HEK293T (cell line): ENCODE data around the gene HOXB4.

Source experiments
- CTCF ChIA-PET: fragments of 350-600 bp; formaldehyde crosslinking; extraction: SDS; loops from one replicate; lab custom pipeline; 2021; ENCODE audit warnings: antibody characterized with exemption, inconsistent platforms; lab: Yijun Ruan, JAX
- POLR2A ChIA-PET: fragments of 350-600 bp; formaldehyde crosslinking; extraction: SDS; loops from one replicate; lab custom pipeline; 2020; ENCODE audit warnings: antibody characterized with exemption, inconsistent platforms; lab: Yijun Ruan, JAX
- DNase-seq: peaks from one replicate; pipeline ENCODE4 v3.0.0; 2012; ENCODE audit warnings: mixed read lengths; ENCODE audit errors: extremely low spot score
- ARNT ChIP-seq: fragments of 450-650 bp; IDR thresholded peaks from 2 replicates; pipeline ENCODE4 v1.6.1; 2017; ENCODE audit warnings: mild to moderate bottlenecking
- BHLHE40 ChIP-seq: fragments of 450-650 bp; IDR thresholded peaks from 2 replicates; pipeline ENCODE4 v1.6.1; 2016; ENCODE audit warnings: mild to moderate bottlenecking, moderate library complexity, borderline replicate concordance
- CTBP1 ChIP-seq: fragments of 450-650 bp; IDR thresholded peaks from 2 replicates; pipeline ENCODE4 v1.6.1; 2016; ENCODE audit warnings: borderline replicate concordance
- ELF4 ChIP-seq: fragments of 450-650 bp; IDR thresholded peaks from 2 replicates; pipeline ENCODE4 v1.6.1; 2017; ENCODE audit warnings: antibody characterized with exemption
- FOXA1 ChIP-seq: fragments of 450-650 bp; IDR thresholded peaks from 2 replicates; pipeline ENCODE4 v1.6.1; 2016; ENCODE audit warnings: mild to moderate bottlenecking
- FOXK2 ChIP-seq: fragments of 450-650 bp; IDR thresholded peaks from 2 replicates; pipeline ENCODE4 v1.6.1; 2016; ENCODE audit warnings: mild to moderate bottlenecking
- FOXM1 ChIP-seq: fragments of 450-650 bp; IDR thresholded peaks from 2 replicates; pipeline ENCODE4 v1.6.1; 2017; ENCODE audit warnings: mild to moderate bottlenecking, borderline replicate concordance
- HDGF ChIP-seq: fragments of 450-650 bp; IDR thresholded peaks from 2 replicates; pipeline ENCODE4 v1.6.1; 2017; ENCODE audit warnings: antibody characterized with exemption, borderline replicate concordance
- L3MBTL2 ChIP-seq: fragments of 450-650 bp; conservative IDR thresholded peaks from 2 replicates; pipeline ENCODE4 v1.6.1; 2016; ENCODE audit warnings: mild to moderate bottlenecking
- LEF1 ChIP-seq: fragments of 450-650 bp; IDR thresholded peaks from 2 replicates; pipeline ENCODE4 v1.6.1; 2017; ENCODE audit warnings: mild to moderate bottlenecking, borderline replicate concordance
- NFRKB ChIP-seq: fragments of 450-650 bp; IDR thresholded peaks from 2 replicates; pipeline ENCODE4 v1.6.1; 2016; ENCODE audit warnings: mild to moderate bottlenecking, moderate library complexity
- SP1 ChIP-seq: fragments of 450-650 bp; IDR thresholded peaks from 2 replicates; pipeline ENCODE4 v1.6.1; 2017
- SUZ12 ChIP-seq: fragments of 450-650 bp; IDR thresholded peaks from 2 replicates; pipeline ENCODE4 v1.6.1; 2016; ENCODE audit warnings: mild to moderate bottlenecking
- TARDBP ChIP-seq: fragments of 450-650 bp; IDR thresholded peaks from 2 replicates; pipeline ENCODE4 v1.6.1; 2016
- ZNF384 ChIP-seq: fragments of 450-650 bp; IDR thresholded peaks from 2 replicates; pipeline ENCODE4 v1.6.1; 2016
- TF ChIP-seq, protein P1 (sequence below): fragments of 450-650 bp; IDR thresholded peaks from 2 replicates; pipeline ENCODE4 v1.6.1; 2016

HOXB4 gene

DNA sequence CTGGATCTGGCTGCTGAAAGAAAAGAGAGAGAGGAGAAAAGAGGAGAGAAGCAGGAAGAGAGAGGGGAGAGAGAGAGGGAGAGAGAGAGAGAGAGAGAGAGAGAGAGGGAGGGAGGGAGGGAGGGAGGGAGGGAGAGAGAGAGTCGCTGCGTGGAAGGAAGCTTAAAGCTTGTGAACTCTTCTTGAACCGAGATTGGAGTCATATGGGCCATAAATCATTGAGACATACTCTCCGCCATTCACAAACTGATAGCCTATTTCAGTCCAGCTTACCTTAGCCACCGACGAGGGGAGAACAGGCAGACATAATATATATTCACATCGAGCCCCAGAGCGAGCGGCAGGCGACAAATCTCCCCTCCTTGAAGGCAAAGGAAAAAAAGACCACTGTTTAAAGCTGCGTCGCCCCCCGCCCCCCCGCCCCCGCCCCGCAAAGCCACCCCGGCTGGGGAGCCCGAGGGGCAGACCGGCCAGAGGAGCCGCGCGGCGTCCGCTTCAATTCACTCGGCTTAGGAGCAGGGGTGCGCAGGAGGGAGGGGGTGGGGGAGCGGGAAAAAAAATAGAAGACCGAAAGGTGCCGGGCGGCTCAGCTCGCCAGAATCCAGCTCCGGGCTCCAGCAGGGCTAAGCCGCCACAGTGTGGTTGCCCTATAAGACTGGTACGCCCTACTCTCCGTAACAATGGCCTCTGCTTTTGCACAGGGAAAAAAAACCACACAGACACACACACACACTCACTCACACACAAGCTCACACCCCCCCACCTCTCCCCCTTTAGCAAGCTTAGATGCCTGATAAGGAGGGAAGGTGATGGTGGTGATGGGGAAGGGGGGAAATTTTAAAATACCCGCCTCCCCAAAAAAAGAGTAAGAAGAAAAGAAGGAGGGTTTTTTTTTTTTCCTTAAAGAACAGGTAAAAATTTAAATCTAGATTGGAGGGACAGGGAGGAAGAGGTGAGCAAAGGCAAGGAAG lies 22.6 kb downstream of the HOXB4 start:
- CTCF ChIA-PET, result interaction anchor here (0.6 kb wide), 1 partner anchor 24 kb away, joined by 3 read pairs; no protein-coding TSS in a partner anchor
- DNase-seq, result peak; percentile 79
- POLR2A ChIA-PET, result interaction anchor here (0.6 to 3.6 kb wide), 8 partner anchors 8 to 70 kb away, joined by 3 to 25 read pairs (median 3); partner anchors contain the start of genes HOXB3 and HOXB9
- TF ChIP-seq LEF1 (no peak), FOXK2 (no peak), SP1 (no peak), CTBP1 (peak; percentile 74)
- TF ChIP-seq, protein P1, sequence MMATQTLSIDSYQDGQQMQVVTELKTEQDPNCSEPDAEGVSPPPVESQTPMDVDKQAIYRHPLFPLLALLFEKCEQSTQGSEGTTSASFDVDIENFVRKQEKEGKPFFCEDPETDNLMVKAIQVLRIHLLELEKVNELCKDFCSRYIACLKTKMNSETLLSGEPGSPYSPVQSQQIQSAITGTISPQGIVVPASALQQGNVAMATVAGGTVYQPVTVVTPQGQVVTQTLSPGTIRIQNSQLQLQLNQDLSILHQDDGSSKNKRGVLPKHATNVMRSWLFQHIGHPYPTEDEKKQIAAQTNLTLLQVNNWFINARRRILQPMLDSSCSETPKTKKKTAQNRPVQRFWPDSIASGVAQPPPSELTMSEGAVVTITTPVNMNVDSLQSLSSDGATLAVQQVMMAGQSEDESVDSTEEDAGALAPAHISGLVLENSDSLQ, result peak; percentile 97

DNA sequence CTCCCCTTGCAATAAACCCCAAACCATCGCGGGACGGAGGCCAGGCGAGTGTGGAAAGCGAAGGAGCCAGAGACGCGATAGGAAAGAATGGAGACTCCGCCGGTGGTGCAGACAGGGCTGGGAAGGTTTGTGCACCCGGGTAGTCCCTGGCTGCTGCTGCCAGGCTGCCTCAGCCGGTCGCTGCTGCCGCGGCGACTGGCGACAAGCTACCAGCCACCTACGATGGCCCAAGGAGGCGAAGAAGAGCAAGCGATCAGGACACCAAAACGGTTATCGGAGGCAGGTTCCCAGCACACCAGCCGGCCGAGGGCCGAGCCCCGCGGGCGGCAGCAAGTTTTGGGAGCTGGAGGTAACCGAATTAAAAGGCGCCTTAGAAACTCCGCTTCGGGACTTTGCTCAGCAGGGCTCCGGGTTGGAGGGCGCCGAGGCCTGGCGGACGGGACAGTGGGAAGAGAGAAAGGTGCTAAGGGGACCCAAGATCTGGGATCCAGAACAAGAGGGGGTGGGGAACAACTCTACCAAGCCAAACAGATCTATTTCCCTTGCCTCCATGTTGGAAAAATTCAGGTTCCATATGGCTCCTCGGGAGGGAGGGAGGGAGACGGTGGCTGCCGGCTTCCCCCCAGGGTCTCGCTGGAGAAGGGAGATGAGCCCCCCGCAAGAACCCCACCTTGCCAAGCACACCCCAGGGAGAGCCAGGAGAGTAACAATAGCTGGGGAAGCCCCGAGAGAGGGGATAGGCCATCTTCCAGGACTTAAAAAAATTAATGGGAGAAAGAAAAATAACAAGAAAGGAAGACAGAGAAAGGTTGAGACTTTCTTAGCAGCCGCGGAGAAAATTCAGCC lies 23.5 kb downstream of the HOXB4 start:
- ChIA-PET POLR2A (interaction anchor here (0.6 to 3.6 kb wide), 7 partner anchors 7 to 71 kb away, joined by 3 to 25 read pairs (median 3); partner anchors contain the start of genes HOXB3 and HOXB9), CTCF (interaction anchor here (0.7 kb wide), 1 partner anchor 14 kb away, joined by 3 read pairs; no protein-coding TSS in a partner anchor)
- TF ChIP-seq FOXK2 (no peak), BHLHE40 (no peak), ELF4 (no peak), TARDBP (no peak), FOXA1 (no peak), L3MBTL2 (no peak), ZNF384 (no peak)
- TF ChIP-seq, protein P1, result no peak
- no peak for DNase-seq

DNA sequence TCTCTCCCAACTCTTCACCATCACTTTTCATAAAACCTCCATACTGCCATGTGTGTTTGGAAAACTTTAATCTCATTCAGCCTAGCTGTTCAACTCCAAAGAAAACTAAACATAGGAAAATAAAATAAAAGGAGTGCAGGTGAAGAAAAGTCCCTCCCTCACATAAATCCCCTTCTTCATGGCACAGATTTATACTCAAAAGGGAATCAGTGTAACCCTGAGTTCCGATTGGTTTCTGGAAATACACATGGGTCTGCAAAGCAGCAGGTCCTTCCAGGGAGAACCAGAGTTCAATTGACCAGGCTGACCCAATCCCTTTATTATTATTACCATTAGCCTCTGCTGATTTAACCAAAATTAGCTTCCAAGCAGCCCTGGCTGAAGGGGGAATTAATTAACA lies 24.3 kb downstream of the HOXB4 start:
- ChIA-PET POLR2A (no interaction called here), CTCF (no interaction called here)
- no peak for TF ChIP-seq CTBP1
- TF ChIP-seq, protein P1, result no peak
- TF ChIP-seq BHLHE40, result no peak
- no peak for TF ChIP-seq SUZ12
- TF ChIP-seq NFRKB, result no peak
- TF ChIP-seq ZNF384, result no peak
- TF ChIP-seq L3MBTL2, result no peak
- no peak for TF ChIP-seq FOXK2
- no peak for TF ChIP-seq TARDBP
- TF ChIP-seq HDGF, result no peak
- TF ChIP-seq ELF4, result no peak
- no peak for DNase-seq

DNA sequence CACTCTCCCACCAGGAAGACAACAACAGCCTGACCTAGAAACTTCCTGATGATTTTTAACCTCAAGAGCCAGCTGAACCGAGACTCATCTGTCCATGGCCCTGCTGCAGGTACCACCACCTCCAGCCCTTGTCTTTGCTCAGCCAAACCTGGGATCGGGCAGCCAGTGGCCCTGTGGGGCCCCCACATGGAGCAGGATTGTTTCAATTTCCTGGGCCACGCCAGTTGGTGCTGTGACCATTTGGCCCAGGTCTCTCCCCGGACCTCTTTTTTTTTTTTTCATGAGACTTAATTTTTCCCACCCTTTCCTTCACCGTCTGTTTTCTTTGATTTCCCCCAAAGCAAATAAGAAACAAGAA lies 25.0 kb downstream of the HOXB4 start:
- ChIA-PET CTCF (no interaction called here), POLR2A (no interaction called here)
- TF ChIP-seq L3MBTL2, result no peak
- no peak for TF ChIP-seq NFRKB
- TF ChIP-seq LEF1, result no peak
- TF ChIP-seq TARDBP, result no peak
- no peak for TF ChIP-seq FOXK2
- TF ChIP-seq, protein P1, result no peak
- TF ChIP-seq ZNF384, result no peak
- TF ChIP-seq FOXM1, result no peak
- no peak for TF ChIP-seq SUZ12
- no peak for TF ChIP-seq SP1
- no peak for TF ChIP-seq ARNT
- no peak for TF ChIP-seq HDGF
- no peak for TF ChIP-seq CTBP1
- no peak for TF ChIP-seq FOXA1
- no peak for TF ChIP-seq ELF4
- DNase-seq, result no peak

DNA sequence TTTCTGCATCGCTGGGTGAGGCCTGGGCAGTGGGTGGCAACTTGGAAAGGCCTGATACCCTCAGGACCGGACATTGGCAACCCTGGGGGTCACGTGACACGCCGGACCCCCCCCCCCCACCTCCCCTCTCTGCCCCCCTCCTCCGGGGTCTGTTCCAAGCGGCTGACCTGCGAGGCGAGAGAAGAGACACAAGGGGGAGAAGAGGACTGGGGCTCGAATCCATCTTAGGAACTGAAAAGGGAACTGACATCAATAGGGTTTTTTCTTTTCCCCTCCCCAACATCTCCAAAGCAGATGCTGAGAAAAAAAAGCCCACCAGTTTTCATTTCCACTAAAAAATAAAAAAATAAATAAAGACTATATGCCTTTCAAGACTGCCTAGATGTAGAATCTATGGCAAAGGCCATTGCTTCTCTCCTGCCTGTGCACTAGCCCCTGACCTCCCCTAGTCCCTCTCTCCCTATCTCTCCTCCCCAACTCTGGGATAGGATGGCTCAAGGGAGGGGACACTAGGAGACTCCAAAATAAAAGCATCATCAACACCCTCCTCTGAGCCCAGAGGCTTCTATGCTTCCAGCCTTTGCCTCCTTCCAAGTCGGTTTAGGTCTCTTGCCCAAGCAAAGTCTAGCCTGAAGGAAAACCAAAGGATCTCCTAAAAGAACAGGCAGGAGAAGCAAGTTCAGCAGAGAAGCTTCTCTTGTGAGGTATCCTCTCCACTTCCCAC lies 25.5 kb downstream of the HOXB4 start:
- no peak for TF ChIP-seq SP1
- TF ChIP-seq FOXM1, result no peak
- TF ChIP-seq ARNT, result no peak
- TF ChIP-seq NFRKB, result no peak
- TF ChIP-seq L3MBTL2, result no peak
- no peak for TF ChIP-seq CTBP1
- no peak for TF ChIP-seq ELF4
- no peak for TF ChIP-seq LEF1
- no peak for TF ChIP-seq FOXK2
- POLR2A ChIA-PET, result no interaction called here
- CTCF ChIA-PET, result no interaction called here
- no peak for DNase-seq
